Measurements from ENCODE around the gene C20orf144.

GRCh38 chr20:33689973-33690372 lies 27.8 kb downstream of the C20orf144 start:
- TF ChIP-seq CTCF (conservative IDR thresholded peaks at IDR 0.05; ENCODE audit: low read length) (no peak), EZH2phosphoT487 (IDR thresholded peaks at IDR 0.05; ENCODE audit: borderline replicate concordance) (no peak)
